OCI-LY7 (cell line): ENCODE data around the gene CHST9. TPM values are rescaled to one million over a fixed set of nuclear protein-coding genes. Genes with fewer than 3 reads are reported as not detected.

Source experiments
- BruUV-seq: library from RNA; stranded (reverse); fragments of 400-500 nt; replicated peaks from 2 replicates; lab custom pipeline; 2021; lab: Mats Ljungman, UMichigan
- CTCF ChIA-PET: fragments of 300-600 bp; sonication (Branson Sonifier 250); formaldehyde crosslinking; loops from one replicate; lab custom pipeline; 2022; ENCODE audit warnings: antibody characterized with exemption; ENCODE audit not compliant: unreplicated experiment; lab: Charles Lee
- POLR2A ChIA-PET: fragments of 300-600 bp; sonication (Branson Sonifier 250); formaldehyde crosslinking; loops from one replicate; lab custom pipeline; 2022; ENCODE audit warnings: antibody characterized with exemption; lab: Charles Lee
- DNase-seq: peaks from one replicate; pipeline ENCODE4 v3.0.0-alpha.2; 2015; ENCODE audit warnings: low spot score
- H2AFZ ChIP-seq: fragments of 200-600 bp; sonication (generic), shearing (Covaris generic); 2 replicates; pipeline ENCODE4 v1.6.1; 2014; ENCODE audit warnings: mild to moderate bottlenecking, antibody characterized with exemption, low read length, moderate library complexity
- H3K27ac ChIP-seq: fragments of 200-600 bp; sonication (generic); 2 replicates; pipeline ENCODE4 v1.5.1; 2014; ENCODE audit warnings: mixed run types, low read depth, mild to moderate bottlenecking, moderate library complexity, low read length, inconsistent platforms; ENCODE audit not compliant: poor library complexity, severe bottlenecking
- H3K36me3 ChIP-seq: fragments of 200-600 bp; sonication (generic); 2 replicates; pipeline ENCODE4 v1.6.1; 2014; ENCODE audit warnings: mild to moderate bottlenecking, antibody characterized with exemption, low read length, moderate library complexity, mixed read lengths; ENCODE audit not compliant: insufficient read depth
- H3K4me1 ChIP-seq: fragments of 200-600 bp; sonication (generic); 2 replicates; pipeline ENCODE4 v1.5.1; 2014; ENCODE audit warnings: mild to moderate bottlenecking, low read length; ENCODE audit not compliant: insufficient read depth, poor library complexity, severe bottlenecking
- H3K4me2 ChIP-seq: fragments of 200-600 bp; sonication (generic); 2 replicates; pipeline ENCODE4 v1.6.1; 2014; ENCODE audit warnings: mild to moderate bottlenecking, low read length
- H3K4me3 ChIP-seq: fragments of 200-600 bp; sonication (generic); 2 replicates; pipeline ENCODE4 v1.5.1; 2014; ENCODE audit warnings: mild to moderate bottlenecking, low read depth, low read length; ENCODE audit not compliant: poor library complexity, severe bottlenecking
- H3K79me2 ChIP-seq: fragments of 200-600 bp; sonication (generic); 2 replicates; pipeline ENCODE4 v1.6.1; 2016; ENCODE audit warnings: low read depth, mild to moderate bottlenecking, low read length, moderate library complexity, mixed read lengths; ENCODE audit not compliant: insufficient read depth
- H3K9me2 ChIP-seq: fragments of 200-600 bp; sonication (generic); 2 replicates; pipeline ENCODE4 v1.6.1; 2016; ENCODE audit warnings: mild to moderate bottlenecking, low read length, mixed read lengths; ENCODE audit not compliant: insufficient read depth
- H3K9me3 ChIP-seq: fragments of 200-600 bp; sonication (generic); 2 replicates; pipeline ENCODE4 v1.6.1; 2014; ENCODE audit warnings: mild to moderate bottlenecking, mixed run types, low read length, mixed read lengths
- H4K20me1 ChIP-seq: fragments of 200-600 bp; sonication (generic); 2 replicates; pipeline ENCODE4 v1.6.1; 2014; ENCODE audit warnings: mild to moderate bottlenecking, antibody characterized with exemption, low read length, moderate library complexity, mixed read lengths; ENCODE audit not compliant: insufficient read depth
- EZH2phosphoT487 ChIP-seq: fragments of 200-600 bp; sonication (generic); IDR thresholded peaks from 2 replicates; pipeline ENCODE4 v1.6.1; 2018; ENCODE audit warnings: low read depth, borderline replicate concordance, mild to moderate bottlenecking, mixed run types, antibody characterized with exemption, low read length, moderate library complexity, mixed read lengths
- intact Hi-C: fragments of 100-400 bp; cut with micrococcal nuclease; formaldehyde crosslinking; loops from one replicate; pipeline ENCODE4 v1.10.0; 2022; ENCODE audit not compliant: unreplicated experiment
- total RNA-seq, 2 experiments: library from RNA; depleted of rRNA in 1 of 2; stranded (reverse); fragments of >200 nt in 1 of 2; shearing (Covaris generic) in 1 of 2; gene quantifications; 2 replicates each; pipeline ENCODE4 v1.2.3, GENCODE V29; 2014 to 2022
- TF ChIP-seq, protein P1 (sequence below): fragments of 200-600 bp; sonication (generic); conservative IDR thresholded peaks from 2 replicates; pipeline ENCODE4 v1.5.1; 2014; ENCODE audit warnings: mild to moderate bottlenecking, antibody characterized with exemption, low read length, moderate library complexity, mixed read lengths

The CHST9 gene
- total RNA-seq, 2 experiments from 2014 or later = not detected

DNA sequence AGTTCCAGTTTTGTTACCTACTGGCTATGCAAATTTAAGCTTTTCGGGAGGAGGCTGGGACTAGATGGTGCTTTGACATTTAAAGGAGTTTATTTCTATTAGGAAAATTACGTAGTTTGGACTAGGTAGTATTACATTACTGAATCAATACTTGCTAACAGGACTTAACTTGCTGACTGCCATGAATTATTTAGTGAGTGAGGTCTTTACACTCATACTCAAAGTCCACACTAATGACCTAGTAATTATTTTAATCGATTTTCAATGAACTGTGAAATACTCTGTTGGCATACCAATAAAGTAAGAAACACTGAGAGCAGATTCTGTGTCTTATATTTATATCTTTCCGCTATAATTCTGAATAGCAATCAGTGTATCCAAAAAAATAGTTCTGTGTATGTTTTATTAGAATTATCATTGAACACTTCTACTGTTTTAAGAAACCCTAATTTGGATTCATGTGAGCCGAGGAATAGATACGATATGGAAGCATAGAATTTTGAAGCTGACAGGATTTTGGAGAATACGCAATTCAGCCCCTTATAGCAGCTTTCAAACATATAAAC is 55.0 kb downstream of the CHST9 start:
- H3K36me3 ChIP-seq = no peaks in the 10 kb centered on the region
- no peaks in the 10 kb centered on the region for H3K9me2 ChIP-seq
- no peak for DNase-seq
- H2AFZ ChIP-seq = no peak overlapping the region
- no peaks in the 10 kb centered on the region for H4K20me1 ChIP-seq
- H3K27ac ChIP-seq = no peak overlapping the region
- CTCF ChIA-PET = no interaction called here
- BruUV-seq = no TSS peak
- TF ChIP-seq, protein P1, sequence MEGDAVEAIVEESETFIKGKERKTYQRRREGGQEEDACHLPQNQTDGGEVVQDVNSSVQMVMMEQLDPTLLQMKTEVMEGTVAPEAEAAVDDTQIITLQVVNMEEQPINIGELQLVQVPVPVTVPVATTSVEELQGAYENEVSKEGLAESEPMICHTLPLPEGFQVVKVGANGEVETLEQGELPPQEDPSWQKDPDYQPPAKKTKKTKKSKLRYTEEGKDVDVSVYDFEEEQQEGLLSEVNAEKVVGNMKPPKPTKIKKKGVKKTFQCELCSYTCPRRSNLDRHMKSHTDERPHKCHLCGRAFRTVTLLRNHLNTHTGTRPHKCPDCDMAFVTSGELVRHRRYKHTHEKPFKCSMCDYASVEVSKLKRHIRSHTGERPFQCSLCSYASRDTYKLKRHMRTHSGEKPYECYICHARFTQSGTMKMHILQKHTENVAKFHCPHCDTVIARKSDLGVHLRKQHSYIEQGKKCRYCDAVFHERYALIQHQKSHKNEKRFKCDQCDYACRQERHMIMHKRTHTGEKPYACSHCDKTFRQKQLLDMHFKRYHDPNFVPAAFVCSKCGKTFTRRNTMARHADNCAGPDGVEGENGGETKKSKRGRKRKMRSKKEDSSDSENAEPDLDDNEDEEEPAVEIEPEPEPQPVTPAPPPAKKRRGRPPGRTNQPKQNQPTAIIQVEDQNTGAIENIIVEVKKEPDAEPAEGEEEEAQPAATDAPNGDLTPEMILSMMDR = no peak
- TF ChIP-seq EZH2phosphoT487 = no peak
- intact Hi-C loops = no loop called here
- no peaks in the 10 kb centered on the region for H3K79me2 ChIP-seq
- H3K4me1 ChIP-seq = no peaks in the 10 kb centered on the region
- H3K9me3 ChIP-seq = no peaks in the 10 kb centered on the region
- no peak overlapping the region for H3K4me2 ChIP-seq
- no peak overlapping the region for H3K4me3 ChIP-seq
- POLR2A ChIA-PET = no interaction called here

DNA sequence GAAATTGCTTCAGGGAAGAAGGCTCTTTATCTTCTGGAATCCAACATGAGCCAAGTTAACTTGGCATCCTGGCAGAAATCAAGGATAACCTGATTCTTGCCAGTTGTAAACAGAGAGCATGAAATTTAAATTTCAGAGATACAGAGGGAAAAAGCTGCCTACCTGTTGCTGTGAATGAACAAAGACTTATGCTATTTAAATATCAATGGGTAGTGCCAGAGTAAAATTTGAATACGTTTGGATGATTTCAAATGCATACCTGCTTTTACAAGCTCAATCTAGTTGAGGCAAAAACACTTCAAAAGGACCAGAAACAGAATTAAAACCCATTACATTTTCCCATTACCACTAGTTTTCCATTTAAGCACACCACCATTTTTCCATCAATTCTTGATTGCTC is 60.9 kb downstream of the CHST9 start:
- H3K36me3 ChIP-seq = no peaks in the 10 kb centered on the region
- ChIA-PET CTCF (no interaction called here), POLR2A (no interaction called here)
- H3K9me2 ChIP-seq = no peaks in the 10 kb centered on the region
- DNase-seq = no peak
- no peaks in the 10 kb centered on the region for H3K4me1 ChIP-seq
- no peaks in the 10 kb centered on the region for H3K79me2 ChIP-seq
- no peak overlapping the region for H3K4me2 ChIP-seq
- no peaks in the 10 kb centered on the region for H4K20me1 ChIP-seq
- H2AFZ ChIP-seq = no peak overlapping the region
- no peak overlapping the region for H3K27ac ChIP-seq
- intact Hi-C loops = no loop called here
- TF ChIP-seq, protein P1 = no peak
- TF ChIP-seq EZH2phosphoT487 = no peak
- H3K9me3 ChIP-seq = no peaks in the 10 kb centered on the region
- no peak overlapping the region for H3K4me3 ChIP-seq
- no TSS peak for BruUV-seq

DNA sequence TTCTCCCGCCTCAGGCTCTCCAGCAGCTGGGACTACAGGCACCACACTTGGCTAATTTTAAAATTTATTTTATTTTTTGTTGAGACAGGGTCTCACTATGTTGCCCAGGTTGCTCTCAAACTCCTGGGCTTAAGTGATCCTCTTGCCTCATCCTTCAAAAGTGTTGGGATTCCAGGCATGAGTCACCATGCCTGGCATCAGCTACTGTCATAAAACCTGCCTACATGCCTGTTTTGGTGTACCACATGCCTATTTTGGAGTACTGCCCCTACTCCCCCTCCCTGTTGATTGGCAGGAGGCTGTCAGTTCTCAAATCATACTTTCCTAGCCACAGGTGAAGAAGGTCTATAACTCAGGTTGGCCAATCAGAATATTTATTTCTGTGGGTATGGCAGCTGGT is 64.0 kb downstream of the CHST9 start:
- Histone ChIP-seq H3K36me3 (no peaks in the 10 kb centered on the region), H3K79me2 (no peaks in the 10 kb centered on the region), H4K20me1 (no peaks in the 10 kb centered on the region), H3K4me1 (no peaks in the 10 kb centered on the region), H3K4me2 (no peak overlapping the region), H3K4me3 (no peak overlapping the region), H3K27ac (no peak overlapping the region), H2AFZ (no peak overlapping the region), H3K9me2 (no peaks in the 10 kb centered on the region), H3K9me3 (no peaks in the 10 kb centered on the region)
- intact Hi-C loops = no loop called here
- no TSS peak for BruUV-seq
- TF ChIP-seq EZH2phosphoT487 = no peak
- TF ChIP-seq, protein P1 = no peak
- CTCF ChIA-PET = no interaction called here
- DNase-seq = no peak
- POLR2A ChIA-PET = no interaction called here
